SH-SY5Y (cell line): Measurements from ENCODE around the gene ZNF32.

ENCODE experiments used
- GATA2 ChIP-seq: IDR thresholded peaks from 2 replicates; pipeline ENCODE4 v1.6.1; 2011; ENCODE audit warnings: mild to moderate bottlenecking, low read depth, low read length
- GATA3 ChIP-seq: IDR thresholded peaks from 2 replicates; pipeline ENCODE4 v1.6.1; 2011; ENCODE audit warnings: low read depth, mild to moderate bottlenecking, low read length, moderate library complexity

DNA sequence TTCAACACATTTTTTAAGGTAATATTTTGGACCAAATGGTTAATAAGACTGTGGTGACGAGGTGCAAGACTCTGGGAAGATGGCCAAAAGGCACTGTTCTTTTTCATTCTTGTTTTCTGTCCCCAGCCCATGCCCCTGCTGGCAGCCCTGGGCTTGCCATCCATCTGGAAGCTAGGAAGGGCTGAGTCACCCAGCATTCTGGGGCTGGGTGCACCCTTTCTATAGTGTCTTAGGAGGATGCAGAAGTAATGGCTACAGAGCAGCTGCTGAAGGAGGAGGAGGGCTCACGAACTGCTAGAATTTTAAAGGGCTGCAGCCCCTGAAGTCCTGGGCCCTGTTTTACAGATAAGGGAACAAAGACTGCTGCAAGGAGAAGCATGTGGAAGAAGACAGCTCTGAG lies 42.8 kb upstream of the ZNF32 start:
- no peak for TF ChIP-seq GATA2
- TF ChIP-seq GATA3: no peak
